DND-41 (cell line): ENCODE results near the gene PRKAR2A.

Experiments
- CTCF ChIP-seq: IDR thresholded peaks from 2 replicates; pipeline ENCODE4 v1.5.1; 2012; ENCODE audit warnings: borderline replicate concordance, low read length, moderate library complexity, mild to moderate bottlenecking; ENCODE audit not compliant: poor library complexity, severe bottlenecking; ENCODE audit errors: extremely low read depth
- EZH2 ChIP-seq: IDR thresholded peaks from 3 replicates; pipeline ENCODE4 v1.6.1; 2012; ENCODE audit warnings: borderline replicate concordance, low read depth, mild to moderate bottlenecking, moderate library complexity, low read length, inconsistent platforms; ENCODE audit not compliant: severe bottlenecking

GRCh38 chr3:48863122-48863521 lies 15.4 kb upstream of the PRKAR2A start:
- TF ChIP-seq CTCF (no peak), EZH2 (no peak)
